Neural crest cell (in vitro differentiated cells): ENCODE results near the gene PTGR3. TPM values are rescaled to one million over a fixed set of nuclear protein-coding genes. Genes with fewer than 3 reads are reported as not detected.

Experiments
- DNase-seq: peaks from one replicate; pipeline ENCODE4 v3.0.0; 2021; ENCODE audit warnings: low read depth, mixed read lengths, low spot score
- H3K27ac Mint-ChIP-seq: one replicate; pipeline ENCODE4 v1.8.0; 2021; ENCODE audit warnings: mild to moderate bottlenecking, mixed read lengths; ENCODE audit not compliant: unreplicated experiment
- H3K27me3 Mint-ChIP-seq: 2 replicates; pipeline ENCODE4 v1.8.0; 2021; ENCODE audit warnings: low read depth, mild to moderate bottlenecking, mixed read lengths
- H3K36me3 Mint-ChIP-seq: 2 replicates; pipeline ENCODE4 v1.8.0; 2021; ENCODE audit warnings: low read depth, mild to moderate bottlenecking, mixed read lengths
- H3K4me1 Mint-ChIP-seq: 2 replicates; pipeline ENCODE4 v1.8.0; 2021; ENCODE audit warnings: mixed read lengths
- H3K4me3 Mint-ChIP-seq: one replicate; pipeline ENCODE4 v1.8.0; 2021; ENCODE audit warnings: mild to moderate bottlenecking, mixed read lengths
- H3K9me3 Mint-ChIP-seq: 2 replicates; pipeline ENCODE4 v1.8.0; 2021; ENCODE audit warnings: mixed read lengths
- total RNA-seq: library from RNA; stranded (reverse); gene quantifications from 2 replicates; pipeline ENCODE4 v1.2.1, GENCODE V29; 2021
- TF ChIP-seq, protein P1 (sequence below): fragments of 200-600 bp; sonication (generic); conservative IDR thresholded peaks from 2 replicates; pipeline ENCODE4 v1.5.0; 2021; ENCODE audit warnings: antibody characterized with exemption, mild to moderate bottlenecking

Gene PTGR3
- total RNA-seq, 1 donor from 2014 or later = 12.1 TPM

DNA sequence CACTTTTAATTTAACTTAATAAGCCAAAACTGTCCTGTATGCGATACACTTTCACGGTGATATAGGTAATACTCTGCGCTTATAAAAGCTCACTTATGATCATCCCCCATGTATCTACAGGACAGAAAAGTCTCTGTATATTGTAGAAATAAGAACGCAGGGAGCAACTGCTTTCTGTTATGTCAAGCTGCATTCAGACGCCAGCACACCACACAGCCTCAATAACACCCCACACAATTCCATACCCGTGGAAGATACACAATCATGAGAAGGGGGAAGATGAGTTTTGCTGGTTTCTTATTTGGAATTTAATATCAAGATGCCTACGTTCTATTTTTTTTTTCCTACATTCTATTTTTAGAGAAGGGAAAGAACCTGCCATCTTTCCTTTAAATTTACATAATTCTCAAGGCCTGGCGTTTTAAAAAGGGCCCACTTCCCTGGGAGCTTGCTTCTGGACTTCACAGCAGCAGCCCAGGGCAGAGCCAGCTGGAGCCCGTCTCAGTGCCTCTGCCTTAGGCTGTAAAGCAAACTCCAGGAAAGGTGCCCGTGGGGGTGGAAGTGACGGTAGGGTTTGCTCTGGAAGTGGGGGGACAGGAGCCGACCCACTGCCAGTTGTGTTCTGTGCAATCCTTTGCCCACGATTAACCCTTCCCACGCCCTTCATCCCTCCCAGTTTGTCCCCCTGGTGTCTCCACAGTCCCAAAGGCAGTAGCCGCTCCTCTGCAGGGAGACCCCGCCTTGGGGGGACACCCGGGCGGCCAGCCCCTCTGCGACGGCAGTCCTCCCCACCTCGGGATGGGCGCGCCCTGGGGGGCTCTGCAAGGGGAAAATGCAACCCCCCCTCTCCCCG lies 5.3 kb downstream of the PTGR3 start:
- Mint-ChIP-seq H3K9me3 (no peaks in the 10 kb centered on the region), H3K4me3 (peak overlapping the region; percentile 61), H3K27me3 (peaks cover 75% of the 10 kb centered on the region), H3K36me3 (peaks cover 8% of the 10 kb centered on the region), H3K4me1 (peaks cover 33% of the 10 kb centered on the region), H3K27ac (no peak overlapping the region)
- TF ChIP-seq, protein P1, sequence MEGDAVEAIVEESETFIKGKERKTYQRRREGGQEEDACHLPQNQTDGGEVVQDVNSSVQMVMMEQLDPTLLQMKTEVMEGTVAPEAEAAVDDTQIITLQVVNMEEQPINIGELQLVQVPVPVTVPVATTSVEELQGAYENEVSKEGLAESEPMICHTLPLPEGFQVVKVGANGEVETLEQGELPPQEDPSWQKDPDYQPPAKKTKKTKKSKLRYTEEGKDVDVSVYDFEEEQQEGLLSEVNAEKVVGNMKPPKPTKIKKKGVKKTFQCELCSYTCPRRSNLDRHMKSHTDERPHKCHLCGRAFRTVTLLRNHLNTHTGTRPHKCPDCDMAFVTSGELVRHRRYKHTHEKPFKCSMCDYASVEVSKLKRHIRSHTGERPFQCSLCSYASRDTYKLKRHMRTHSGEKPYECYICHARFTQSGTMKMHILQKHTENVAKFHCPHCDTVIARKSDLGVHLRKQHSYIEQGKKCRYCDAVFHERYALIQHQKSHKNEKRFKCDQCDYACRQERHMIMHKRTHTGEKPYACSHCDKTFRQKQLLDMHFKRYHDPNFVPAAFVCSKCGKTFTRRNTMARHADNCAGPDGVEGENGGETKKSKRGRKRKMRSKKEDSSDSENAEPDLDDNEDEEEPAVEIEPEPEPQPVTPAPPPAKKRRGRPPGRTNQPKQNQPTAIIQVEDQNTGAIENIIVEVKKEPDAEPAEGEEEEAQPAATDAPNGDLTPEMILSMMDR = no peak
- no peak for DNase-seq

DNA sequence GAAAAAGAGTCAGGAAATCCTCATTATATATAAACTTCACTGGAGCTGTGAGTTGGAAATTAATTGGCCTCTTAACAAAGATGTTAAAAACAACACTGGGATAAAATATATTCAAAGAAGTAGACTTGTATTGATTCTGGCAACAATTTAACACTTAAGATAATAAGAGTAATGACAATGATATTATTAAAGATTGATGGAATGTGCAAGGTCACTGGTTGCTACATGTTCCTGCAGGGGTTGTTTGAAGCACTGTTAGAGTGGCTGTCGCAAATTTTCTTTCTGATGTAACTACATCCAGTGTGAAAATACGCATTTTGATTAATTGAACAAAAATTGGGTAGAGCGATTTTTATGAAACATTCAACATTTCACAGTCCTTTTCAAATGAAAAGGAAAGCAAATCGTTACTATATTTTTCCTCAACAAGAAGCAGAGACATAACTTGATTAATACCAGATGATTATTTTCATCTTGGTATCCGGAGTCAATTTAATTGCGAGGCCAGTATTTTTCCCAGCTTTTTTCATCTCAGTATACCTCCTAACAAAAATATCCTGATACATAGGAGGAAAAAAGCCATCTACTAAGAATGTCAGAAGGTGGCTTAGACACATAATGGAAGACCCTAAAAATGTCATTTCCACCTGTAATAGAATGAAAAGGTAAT lies 6.1 kb downstream of the PTGR3 start:
- Mint-ChIP-seq H3K9me3 (no peaks in the 10 kb centered on the region), H3K27me3 (peaks cover 69% of the 10 kb centered on the region), H3K27ac (no peak overlapping the region), H3K4me3 (peak overlapping the region; percentile 32), H3K36me3 (peaks cover 8% of the 10 kb centered on the region), H3K4me1 (peaks cover 29% of the 10 kb centered on the region)
- DNase-seq = no peak
- TF ChIP-seq, protein P1 = no peak

DNA sequence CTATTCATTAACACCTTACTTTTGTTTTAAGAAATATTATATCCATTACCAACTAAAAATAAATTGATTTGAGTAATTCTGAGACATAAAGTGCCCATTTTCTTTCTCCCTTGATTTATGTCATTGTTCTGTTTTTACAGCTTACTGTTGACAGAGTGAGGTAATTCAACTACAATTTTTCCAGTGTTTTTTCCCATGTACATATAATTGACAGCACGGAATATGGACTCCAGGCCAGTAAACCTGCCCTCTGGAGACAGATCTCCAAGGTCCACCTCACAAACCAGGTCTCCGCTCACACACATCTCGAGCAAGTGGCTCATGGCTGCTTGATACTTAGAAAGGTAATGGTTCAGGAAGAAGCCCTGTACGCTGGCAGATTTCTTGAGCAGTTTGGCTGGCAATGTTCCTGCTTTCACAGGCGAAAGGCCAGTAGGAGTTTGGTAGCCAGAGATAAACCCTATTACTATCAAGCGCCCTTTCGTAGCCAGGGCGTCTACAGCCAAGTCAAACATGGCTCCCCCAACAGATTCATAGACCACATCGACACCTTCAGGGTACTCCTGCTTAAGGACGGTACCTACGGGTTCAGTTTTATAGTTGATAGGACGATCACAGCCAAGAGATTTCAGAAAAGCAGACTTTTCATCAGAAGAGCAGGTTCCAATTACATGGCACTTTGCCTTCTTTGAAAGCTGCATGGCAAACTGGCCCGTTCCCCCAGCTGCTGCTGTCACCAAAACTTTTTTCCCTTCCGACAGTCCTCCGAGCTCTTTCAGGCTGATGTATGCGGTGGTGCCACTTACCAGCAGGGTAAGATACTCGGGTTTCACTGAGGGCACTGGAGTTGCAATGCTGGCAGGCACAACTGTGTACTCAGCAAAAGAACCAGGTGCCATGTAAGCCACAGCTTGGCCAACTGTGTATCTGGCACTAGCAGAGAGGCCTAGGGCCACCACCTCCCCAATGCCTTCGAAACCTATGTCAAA lies 7.4 kb downstream of the PTGR3 start:
- Mint-ChIP-seq H3K4me3 (no peak overlapping the region), H3K9me3 (no peaks in the 10 kb centered on the region), H3K4me1 (peaks cover 21% of the 10 kb centered on the region), H3K27me3 (peaks cover 56% of the 10 kb centered on the region), H3K36me3 (peaks cover 8% of the 10 kb centered on the region), H3K27ac (no peak overlapping the region)
- no peak for DNase-seq
- TF ChIP-seq, protein P1 = no peak

DNA sequence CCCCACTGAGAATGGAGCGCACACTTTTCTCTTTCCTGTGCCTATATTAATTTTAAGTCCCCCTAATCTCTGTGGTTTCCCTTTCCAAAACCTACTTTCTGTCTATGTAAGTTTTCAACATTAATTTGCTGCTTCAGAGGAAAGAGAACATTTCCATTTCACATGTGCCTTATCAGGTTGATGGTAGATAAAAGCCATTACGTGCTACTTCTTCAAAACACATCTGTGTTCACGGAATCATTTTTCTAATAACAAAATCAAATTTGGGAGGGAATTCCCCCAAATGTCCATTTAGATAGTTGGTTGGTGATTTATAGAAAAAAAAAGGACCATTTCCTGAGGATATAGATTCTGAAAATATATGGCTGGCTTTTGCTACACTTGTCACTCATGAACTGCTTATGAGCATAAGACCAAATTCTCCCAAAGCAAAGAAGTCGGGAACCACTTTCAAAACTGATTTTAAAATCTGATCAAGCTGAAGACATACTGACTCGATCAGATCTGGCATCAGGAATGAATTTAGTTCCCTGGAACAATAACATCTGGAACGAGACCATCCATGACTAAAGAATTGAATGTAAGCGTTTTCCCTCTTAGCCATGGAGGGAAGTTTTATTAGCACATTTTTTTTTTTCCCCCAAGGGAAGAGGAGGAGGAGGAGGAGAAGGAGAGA lies 8.2 kb downstream of the PTGR3 start:
- peaks cover 15% of the 10 kb centered on the region for H3K4me1 Mint-ChIP-seq
- peaks cover 8% of the 10 kb centered on the region for H3K36me3 Mint-ChIP-seq
- H3K9me3 Mint-ChIP-seq = no peaks in the 10 kb centered on the region
- H3K27me3 Mint-ChIP-seq = peaks cover 48% of the 10 kb centered on the region
- no peak overlapping the region for H3K4me3 Mint-ChIP-seq
- TF ChIP-seq, protein P1 = no peak
- no peak for DNase-seq
- no peak overlapping the region for H3K27ac Mint-ChIP-seq

DNA sequence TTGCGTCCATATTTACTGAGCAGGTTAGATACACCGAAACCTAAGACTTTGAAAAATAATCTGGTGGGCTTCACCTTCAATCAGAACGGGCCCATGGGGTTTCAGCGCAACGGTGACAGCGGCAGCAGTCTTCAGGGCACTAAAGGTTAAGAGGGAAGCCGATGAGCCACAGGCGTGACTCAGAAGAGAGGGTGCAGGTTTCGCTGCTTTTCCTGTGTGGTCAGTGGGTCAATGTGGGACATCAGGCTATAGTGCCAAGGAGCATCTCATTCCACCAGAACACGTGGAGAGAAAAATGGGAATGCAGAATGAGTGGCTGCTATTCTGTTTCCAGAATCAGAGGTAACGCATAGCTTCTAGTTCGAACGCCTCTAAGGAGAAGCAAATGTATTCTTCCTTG lies 8.9 kb downstream of the PTGR3 start:
- no peak for DNase-seq
- H3K27me3 Mint-ChIP-seq = peaks cover 41% of the 10 kb centered on the region
- H3K4me3 Mint-ChIP-seq = no peak overlapping the region
- peaks cover 8% of the 10 kb centered on the region for H3K36me3 Mint-ChIP-seq
- no peaks in the 10 kb centered on the region for H3K9me3 Mint-ChIP-seq
- H3K27ac Mint-ChIP-seq = no peak overlapping the region
- TF ChIP-seq, protein P1 = no peak
- peaks cover 8% of the 10 kb centered on the region for H3K4me1 Mint-ChIP-seq
